Stomach (tissue), 4 donors: ENCODE data around the gene MAGEB2.

Experiments used
- EP300 ChIP-seq: sonication (generic); formaldehyde crosslinking; IDR thresholded peaks from one replicate; pipeline ENCODE4 v1.6.1; 2017; ENCODE audit warnings: antibody characterized with exemption
- POLR2A ChIP-seq, 4 donors: fragments of 450-650 bp; IDR thresholded peaks; one replicate each; pipeline ENCODE4 v1.6.1; 2016; ENCODE audit warnings: antibody characterized with exemption in 4 of 4, control low read depth in 2 of 4, mild to moderate bottlenecking in 1 of 4, moderate library complexity in 1 of 4
- POLR2AphosphoS5 ChIP-seq, 3 donors: sonication (generic); formaldehyde crosslinking; IDR thresholded peaks; one replicate each; pipeline ENCODE4 v1.6.1; 2016; ENCODE audit warnings: antibody characterized with exemption in 3 of 3
- TF ChIP-seq, protein P1 (sequence below), 7 experiments: fragments of 450-650 bp in 4 of 7; fragments of 200-600 bp in 3 of 7; sonication (generic) in 3 of 7; IDR thresholded peaks; one replicate each; pipeline ENCODE4 v1.5.1; 2016 to 2019; ENCODE audit warnings: antibody characterized with exemption in 7 of 7, control low read depth in 2 of 7, mild to moderate bottlenecking in 1 of 7

GRCh38 chrX:30212172-30212571, 3.2 kb upstream of the MAGEB2 start:
- TF ChIP-seq, protein P1, sequence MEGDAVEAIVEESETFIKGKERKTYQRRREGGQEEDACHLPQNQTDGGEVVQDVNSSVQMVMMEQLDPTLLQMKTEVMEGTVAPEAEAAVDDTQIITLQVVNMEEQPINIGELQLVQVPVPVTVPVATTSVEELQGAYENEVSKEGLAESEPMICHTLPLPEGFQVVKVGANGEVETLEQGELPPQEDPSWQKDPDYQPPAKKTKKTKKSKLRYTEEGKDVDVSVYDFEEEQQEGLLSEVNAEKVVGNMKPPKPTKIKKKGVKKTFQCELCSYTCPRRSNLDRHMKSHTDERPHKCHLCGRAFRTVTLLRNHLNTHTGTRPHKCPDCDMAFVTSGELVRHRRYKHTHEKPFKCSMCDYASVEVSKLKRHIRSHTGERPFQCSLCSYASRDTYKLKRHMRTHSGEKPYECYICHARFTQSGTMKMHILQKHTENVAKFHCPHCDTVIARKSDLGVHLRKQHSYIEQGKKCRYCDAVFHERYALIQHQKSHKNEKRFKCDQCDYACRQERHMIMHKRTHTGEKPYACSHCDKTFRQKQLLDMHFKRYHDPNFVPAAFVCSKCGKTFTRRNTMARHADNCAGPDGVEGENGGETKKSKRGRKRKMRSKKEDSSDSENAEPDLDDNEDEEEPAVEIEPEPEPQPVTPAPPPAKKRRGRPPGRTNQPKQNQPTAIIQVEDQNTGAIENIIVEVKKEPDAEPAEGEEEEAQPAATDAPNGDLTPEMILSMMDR (IDR thresholded peaks at IDR 0.05) = no peak
- TF ChIP-seq EP300 (no peak), POLR2A (IDR thresholded peaks at IDR 0.05) (no peak), POLR2AphosphoS5 (IDR thresholded peaks at IDR 0.05) (no peak)
